Esophagus squamous epithelium (tissue), 4 donors: ENCODE results near the gene TOR4A.
A peak's percentile ranks its signal among the peaks of the same experiment; 100 is the strongest.

Experiments used
- POLR2A ChIP-seq, 4 donors: fragments of 450-650 bp; IDR thresholded peaks; one replicate each; pipeline ENCODE4 v1.6.1; 2017; ENCODE audit warnings: antibody characterized with exemption in 4 of 4, mild to moderate bottlenecking in 4 of 4, moderate library complexity in 3 of 4
- TF ChIP-seq, protein P1 (sequence below), 6 experiments: fragments of 450-650 bp in 4 of 6; fragments of 200-600 bp in 2 of 6; sonication (generic) in 2 of 6; IDR thresholded peaks; one replicate each; pipeline ENCODE4 v1.5.1; 2016 to 2019; ENCODE audit warnings: antibody characterized with exemption in 6 of 6, mild to moderate bottlenecking in 4 of 6, moderate library complexity in 4 of 6

DNA sequence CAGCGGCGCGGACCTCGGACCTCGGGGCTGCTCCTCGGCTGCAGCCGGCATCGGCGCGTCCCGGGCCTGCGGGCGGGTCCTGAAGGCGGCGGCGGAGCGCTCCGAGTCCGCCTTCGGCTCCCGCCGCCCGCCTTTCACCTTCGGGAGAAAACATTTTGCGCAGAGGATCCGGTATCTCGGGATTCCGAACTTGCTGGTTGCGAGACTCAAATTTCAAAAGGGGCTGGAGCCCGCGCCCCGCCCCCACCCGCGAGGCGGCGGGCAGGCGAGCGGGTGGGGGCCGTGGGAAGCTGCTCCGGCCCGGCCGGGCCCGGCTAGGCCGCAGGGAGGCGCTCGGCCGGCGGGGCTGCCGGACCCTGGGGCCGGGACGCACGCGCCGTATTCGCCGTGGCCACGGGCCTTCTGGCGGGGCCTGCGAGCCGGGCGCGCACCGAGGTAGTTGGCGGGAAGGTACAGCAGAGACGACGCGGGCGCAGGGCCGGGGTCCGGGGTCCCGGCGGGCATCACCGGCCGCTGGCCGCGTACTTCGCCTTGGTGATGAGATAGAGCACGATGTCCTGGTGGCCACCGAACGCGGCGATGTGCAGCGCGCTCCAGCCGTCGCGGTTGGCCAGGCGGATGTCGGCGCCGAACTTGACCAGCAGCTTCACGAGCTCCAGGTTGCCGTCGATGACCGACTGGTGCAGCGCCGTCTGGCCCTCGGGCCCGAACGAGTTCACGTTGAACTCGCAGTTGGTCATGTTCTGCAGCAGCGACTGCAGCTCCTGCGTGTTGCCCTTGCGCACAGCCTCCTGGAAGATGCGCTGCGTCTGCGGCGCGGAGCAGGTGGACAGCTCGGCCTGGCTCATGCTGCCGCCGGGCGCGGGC, 23.8 kb downstream of the TOR4A start:
- TF ChIP-seq, protein P1, sequence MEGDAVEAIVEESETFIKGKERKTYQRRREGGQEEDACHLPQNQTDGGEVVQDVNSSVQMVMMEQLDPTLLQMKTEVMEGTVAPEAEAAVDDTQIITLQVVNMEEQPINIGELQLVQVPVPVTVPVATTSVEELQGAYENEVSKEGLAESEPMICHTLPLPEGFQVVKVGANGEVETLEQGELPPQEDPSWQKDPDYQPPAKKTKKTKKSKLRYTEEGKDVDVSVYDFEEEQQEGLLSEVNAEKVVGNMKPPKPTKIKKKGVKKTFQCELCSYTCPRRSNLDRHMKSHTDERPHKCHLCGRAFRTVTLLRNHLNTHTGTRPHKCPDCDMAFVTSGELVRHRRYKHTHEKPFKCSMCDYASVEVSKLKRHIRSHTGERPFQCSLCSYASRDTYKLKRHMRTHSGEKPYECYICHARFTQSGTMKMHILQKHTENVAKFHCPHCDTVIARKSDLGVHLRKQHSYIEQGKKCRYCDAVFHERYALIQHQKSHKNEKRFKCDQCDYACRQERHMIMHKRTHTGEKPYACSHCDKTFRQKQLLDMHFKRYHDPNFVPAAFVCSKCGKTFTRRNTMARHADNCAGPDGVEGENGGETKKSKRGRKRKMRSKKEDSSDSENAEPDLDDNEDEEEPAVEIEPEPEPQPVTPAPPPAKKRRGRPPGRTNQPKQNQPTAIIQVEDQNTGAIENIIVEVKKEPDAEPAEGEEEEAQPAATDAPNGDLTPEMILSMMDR (IDR thresholded peaks at IDR 0.05), result peak in 3 of 6 experiments; percentile 18 to 33 (median 25)
- no peak for TF ChIP-seq POLR2A (IDR thresholded peaks at IDR 0.05)
